Breast epithelium (tissue), 4 donors: ENCODE measurements around the gene MATN1. TPM values are rescaled to one million over a fixed set of nuclear protein-coding genes. Genes with fewer than 3 reads are reported as not detected.
A peak's percentile ranks its signal among the peaks of the same experiment; 100 is the strongest.

Experiments
- DNase-seq, 2 donors: peaks; one replicate each; pipeline ENCODE4 v3.0.0-alpha.2; 2019; ENCODE audit warnings: low spot score in 2 of 2
- H3K27ac ChIP-seq, 2 donors: fragments of 200-600 bp; sonication (generic) in 1 of 2; one replicate each; pipeline ENCODE4 v1.5.1; 2016 to 2019; ENCODE audit warnings: mild to moderate bottlenecking in 1 of 2
- H3K27me3 ChIP-seq, 2 donors: fragments of 200-600 bp; sonication (generic) in 1 of 2; one replicate each; pipeline versions ENCODE4 v1.5.1 to v1.6.0; 2017 to 2019; ENCODE audit warnings: control low read depth in 1 of 2, mild to moderate bottlenecking in 1 of 2
- H3K36me3 ChIP-seq: fragments of 200-600 bp; one replicate; pipeline ENCODE4 v1.5.1; 2019
- H3K4me1 ChIP-seq, 2 donors: fragments of 200-600 bp; sonication (generic); one replicate each; pipeline ENCODE4 v1.5.1; 2016 to 2019; ENCODE audit warnings: control low read depth in 1 of 2
- H3K4me3 ChIP-seq, 3 donors: fragments of 200-600 bp; sonication (generic); 1 replicate in 2 of 3; 2 replicates in 1 of 3; pipeline ENCODE4 v1.5.1; 2016 to 2019; ENCODE audit warnings: mild to moderate bottlenecking in 3 of 3, moderate library complexity in 2 of 3
- H3K9me3 ChIP-seq, 2 donors: fragments of 200-600 bp; sonication (generic) in 1 of 2; one replicate each; pipeline ENCODE4 v1.5.1; 2016 to 2019; ENCODE audit warnings: control low read depth in 1 of 2
- POLR2A ChIP-seq: fragments of 450-650 bp; IDR thresholded peaks from one replicate; pipeline ENCODE4 v1.6.1; 2016; ENCODE audit warnings: antibody characterized with exemption, mild to moderate bottlenecking, moderate library complexity
- POLR2AphosphoS5 ChIP-seq, 3 donors: sonication (generic); formaldehyde crosslinking; IDR thresholded peaks; one replicate each; pipeline ENCODE4 v1.6.1; 2017; ENCODE audit warnings: antibody characterized with exemption in 3 of 3
- intact Hi-C: fragments of 100-400 bp; cut with DNase I; formaldehyde crosslinking; loops from one replicate; pipeline ENCODE4 v1.15.1; 2023; ENCODE audit warnings: low total_unique reads
- total RNA-seq, 3 donors: library from RNA; depleted of rRNA; stranded (reverse); fragments of >200 nt; gene quantifications; one replicate each; pipeline ENCODE4 v1.1.0, GENCODE V29; 2016
- TF ChIP-seq, protein P1 (sequence below), 3 donors: fragments of 450-650 bp; IDR thresholded peaks; one replicate each; pipeline ENCODE4 v1.5.1; 2016 to 2017; ENCODE audit warnings: antibody characterized with exemption in 3 of 3, mild to moderate bottlenecking in 3 of 3, moderate library complexity in 3 of 3

MATN1 gene
- total RNA-seq, 3 donors from 2014 or later, result not detected

DNA sequence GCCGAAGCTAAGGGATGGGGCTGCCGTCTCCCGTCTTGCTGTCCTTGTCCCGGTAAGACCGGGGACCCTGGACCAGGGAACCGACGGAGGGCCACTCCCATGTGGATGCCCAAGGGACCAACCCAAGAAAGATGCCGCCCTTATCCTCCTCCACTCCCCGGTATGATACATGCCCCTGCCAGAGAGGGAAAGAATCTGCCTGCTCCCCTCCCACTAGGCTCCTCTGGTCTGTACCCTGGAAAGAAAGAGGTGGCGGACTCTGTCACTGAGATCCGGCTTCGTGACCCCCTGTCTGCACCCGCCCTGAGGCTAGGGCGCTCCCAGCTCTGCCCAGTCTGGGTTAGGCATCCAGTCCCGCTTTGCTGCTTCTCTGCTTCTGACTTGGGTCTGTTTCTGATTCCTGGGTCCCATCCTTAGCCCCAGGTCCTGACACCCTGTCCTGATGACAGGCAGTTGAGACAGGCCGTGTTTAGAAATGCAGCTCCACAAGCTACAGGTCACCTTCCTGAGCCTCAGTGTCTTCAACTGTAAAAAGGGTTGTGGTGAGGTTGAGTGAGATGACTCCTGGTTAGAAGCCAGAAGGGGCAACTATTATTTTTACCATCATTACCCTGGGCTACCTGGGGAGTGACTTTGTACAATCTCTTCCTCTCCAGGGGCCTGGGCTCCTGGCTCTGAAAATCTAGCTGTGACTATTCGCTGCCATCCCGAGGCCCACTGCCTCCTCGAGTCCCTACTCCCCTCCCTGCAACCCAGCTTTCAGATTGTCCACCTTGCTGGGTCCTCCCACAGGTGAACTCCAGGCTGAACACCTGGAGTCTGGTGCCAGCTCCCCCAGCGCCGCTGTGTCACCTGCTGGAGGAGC is 3.7 kb downstream of the MATN1 start:
- Histone ChIP-seq H3K27ac (peak overlapping the region; percentile 99 to 100), H3K27me3 (no peaks in the 10 kb centered on the region), H3K36me3 (no peaks in the 10 kb centered on the region), H3K4me3 (peak overlapping the region; percentile 30 to 78 (median 68)), H3K9me3 (no peaks in the 10 kb centered on the region), H3K4me1 (no peaks in the 10 kb centered on the region)
- TF ChIP-seq POLR2A (no peak), POLR2AphosphoS5 (IDR thresholded peaks at IDR 0.05) (no peak)
- TF ChIP-seq, protein P1, sequence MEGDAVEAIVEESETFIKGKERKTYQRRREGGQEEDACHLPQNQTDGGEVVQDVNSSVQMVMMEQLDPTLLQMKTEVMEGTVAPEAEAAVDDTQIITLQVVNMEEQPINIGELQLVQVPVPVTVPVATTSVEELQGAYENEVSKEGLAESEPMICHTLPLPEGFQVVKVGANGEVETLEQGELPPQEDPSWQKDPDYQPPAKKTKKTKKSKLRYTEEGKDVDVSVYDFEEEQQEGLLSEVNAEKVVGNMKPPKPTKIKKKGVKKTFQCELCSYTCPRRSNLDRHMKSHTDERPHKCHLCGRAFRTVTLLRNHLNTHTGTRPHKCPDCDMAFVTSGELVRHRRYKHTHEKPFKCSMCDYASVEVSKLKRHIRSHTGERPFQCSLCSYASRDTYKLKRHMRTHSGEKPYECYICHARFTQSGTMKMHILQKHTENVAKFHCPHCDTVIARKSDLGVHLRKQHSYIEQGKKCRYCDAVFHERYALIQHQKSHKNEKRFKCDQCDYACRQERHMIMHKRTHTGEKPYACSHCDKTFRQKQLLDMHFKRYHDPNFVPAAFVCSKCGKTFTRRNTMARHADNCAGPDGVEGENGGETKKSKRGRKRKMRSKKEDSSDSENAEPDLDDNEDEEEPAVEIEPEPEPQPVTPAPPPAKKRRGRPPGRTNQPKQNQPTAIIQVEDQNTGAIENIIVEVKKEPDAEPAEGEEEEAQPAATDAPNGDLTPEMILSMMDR (IDR thresholded peaks at IDR 0.05), result no peak
- DNase-seq, result no peak
- intact Hi-C loops, result loop anchor here (5.0 kb wide), 1 partner anchor 48 kb away; no protein-coding TSS in a partner anchor

DNA sequence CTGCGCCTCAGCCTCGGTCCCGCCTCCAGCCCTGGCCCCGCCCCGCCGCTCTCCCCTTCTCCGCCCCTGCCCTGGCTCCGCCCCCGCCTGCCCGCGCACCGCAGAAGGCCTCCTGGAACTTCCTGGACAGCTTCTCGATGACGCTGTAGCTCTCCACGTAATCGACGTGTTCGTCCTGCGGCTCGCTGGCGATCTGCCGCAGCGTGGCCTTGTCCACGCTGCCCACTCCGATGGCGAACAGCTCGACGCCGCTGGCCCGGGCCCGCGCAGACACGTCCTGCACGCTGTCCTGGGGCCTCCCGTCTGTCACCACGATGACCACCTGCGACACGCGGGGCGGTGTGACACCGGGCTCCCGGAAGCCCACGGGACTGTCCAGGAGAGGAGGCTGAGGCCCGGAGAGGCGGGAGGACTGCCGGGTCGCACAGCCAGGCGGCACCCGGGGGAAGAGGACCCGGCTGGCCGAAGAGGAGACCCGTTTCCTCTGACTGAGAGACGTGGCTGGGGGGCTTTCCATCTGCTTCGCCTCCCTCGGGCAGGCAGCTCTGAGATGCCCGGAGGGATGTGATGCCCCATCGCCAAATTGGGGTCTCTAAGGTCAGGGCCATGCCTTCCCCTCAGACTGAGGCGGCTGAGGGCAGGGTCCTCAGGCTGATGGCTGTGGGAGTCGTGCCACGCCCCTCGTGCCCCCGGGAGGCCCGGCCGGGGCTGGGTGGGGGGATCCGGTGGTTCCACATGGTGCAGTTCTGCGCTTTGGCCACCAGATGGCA is 4.6 kb downstream of the MATN1 start:
- peak; percentile 79 to 82 for DNase-seq
- H3K9me3 ChIP-seq, result no peaks in the 10 kb centered on the region
- intact Hi-C loops, result no loop called here
- H3K36me3 ChIP-seq, result no peaks in the 10 kb centered on the region
- H3K27ac ChIP-seq, result peak overlapping the region; percentile 99 to 100
- H3K4me3 ChIP-seq, result peak overlapping the region; percentile 30 to 78 (median 68)
- TF ChIP-seq POLR2A (peak; percentile 86), POLR2AphosphoS5 (IDR thresholded peaks at IDR 0.05) (peak; percentile 95 to 99 (median 96))
- TF ChIP-seq, protein P1 (IDR thresholded peaks at IDR 0.05), result peak; percentile 99 to 100 (median 100)
- H3K27me3 ChIP-seq, result no peaks in the 10 kb centered on the region
- H3K4me1 ChIP-seq, result no peaks in the 10 kb centered on the region

DNA sequence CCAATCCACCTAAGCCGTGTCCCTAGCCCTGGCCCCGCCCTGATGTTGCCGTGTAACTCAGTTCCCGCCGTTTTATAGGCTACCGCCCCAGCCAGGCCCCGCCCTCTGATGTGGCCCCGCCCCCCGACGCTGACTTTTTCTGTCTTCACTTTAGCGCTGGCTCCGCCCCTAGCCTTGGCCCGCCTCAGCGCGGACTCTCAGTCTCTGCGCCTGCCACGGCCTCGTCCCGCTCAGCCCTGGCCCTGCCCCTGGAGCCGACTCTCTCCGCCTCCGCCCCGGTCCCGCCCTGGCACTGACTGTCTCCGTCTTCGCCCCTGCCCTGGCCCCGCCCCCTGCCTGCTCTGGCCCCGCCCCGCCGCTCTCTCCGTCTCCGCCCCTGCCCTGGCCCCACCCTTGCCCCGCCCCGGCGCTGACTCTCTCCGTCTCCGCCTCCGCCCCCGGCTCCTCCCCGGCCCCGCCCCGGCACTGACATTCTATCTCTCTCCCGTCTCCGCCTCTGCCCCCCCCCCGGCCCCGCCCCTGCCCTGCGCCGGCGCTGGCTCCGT is 5.2 kb downstream of the MATN1 start:
- no peaks in the 10 kb centered on the region for H3K27me3 ChIP-seq
- peak overlapping the region; percentile 17 to 78 (median 68) for H3K4me3 ChIP-seq
- H3K36me3 ChIP-seq, result no peaks in the 10 kb centered on the region
- peak overlapping the region; percentile 99 to 100 for H3K27ac ChIP-seq
- DNase-seq, result peak; percentile 99
- H3K4me1 ChIP-seq, result no peaks in the 10 kb centered on the region
- TF ChIP-seq POLR2AphosphoS5 (IDR thresholded peaks at IDR 0.05) (no peak), POLR2A (no peak)
- TF ChIP-seq, protein P1 (IDR thresholded peaks at IDR 0.05), result no peak
- no peaks in the 10 kb centered on the region for H3K9me3 ChIP-seq
- intact Hi-C loops, result no loop called here

DNA sequence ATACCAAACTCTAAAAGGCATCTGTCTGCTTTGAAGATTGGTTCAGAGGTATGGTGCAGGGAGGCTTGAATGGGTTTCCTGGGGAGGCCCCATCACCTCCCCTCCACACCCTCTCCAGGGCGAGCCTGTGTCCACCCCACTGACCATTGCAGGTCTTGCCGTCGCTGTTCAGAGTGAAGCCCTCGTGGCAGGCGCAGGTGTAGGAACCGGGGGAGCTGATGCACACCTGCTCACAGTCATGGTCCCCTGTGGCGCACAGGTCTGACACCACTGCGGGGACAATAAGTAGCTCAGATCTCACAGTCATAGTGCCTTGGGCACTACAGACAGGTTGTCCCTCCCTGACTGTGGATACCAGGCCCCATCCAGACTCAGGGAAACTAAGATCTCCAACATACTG is 6.7 kb downstream of the MATN1 start:
- intact Hi-C loops, result no loop called here
- Histone ChIP-seq H3K9me3 (no peaks in the 10 kb centered on the region), H3K27ac (no peak overlapping the region)

More for the DNA sequence above, 6.7 kb downstream of the MATN1 start:
- no peak overlapping the region for H3K4me3 ChIP-seq
- no peaks in the 10 kb centered on the region for H3K27me3 ChIP-seq
- no peaks in the 10 kb centered on the region for H3K36me3 ChIP-seq
- no peak for DNase-seq
- no peaks in the 10 kb centered on the region for H3K4me1 ChIP-seq
- TF ChIP-seq POLR2AphosphoS5 (IDR thresholded peaks at IDR 0.05), result no peak
- TF ChIP-seq, protein P1 (IDR thresholded peaks at IDR 0.05), result no peak
- TF ChIP-seq POLR2A, result no peak
